Endothelial cell of umbilical vein (primary cell): Measurements from ENCODE around the gene PYGO2. TPM values are rescaled to one million over a fixed set of nuclear protein-coding genes. Genes with fewer than 3 reads are reported as not detected.

Experiments used
- BruUV-seq: library from RNA; stranded (reverse); fragments of 400-500 nt; replicated peaks from 2 replicates; lab custom pipeline; 2021; lab: Mats Ljungman, UMichigan
- CTCF ChIA-PET: fragments of 300-600, 350-600 bp; sonication (Branson Sonifier 250); formaldehyde crosslinking; loops from one replicate; lab custom pipeline; 2021; ENCODE audit warnings: antibody characterized with exemption, inconsistent platforms; lab: Charles Lee
- POLR2A ChIA-PET: fragments of 300-600, 350-600 bp; sonication (Branson Sonifier 250); formaldehyde crosslinking; loops from one replicate; lab custom pipeline; 2021; ENCODE audit warnings: antibody characterized with exemption, inconsistent platforms; lab: Charles Lee
- DNase-seq: peaks from one replicate; pipeline ENCODE4 v3.0.0-alpha.2; 2011; ENCODE audit warnings: low read depth, low spot score
- FAIRE-seq: peaks from 2 replicates; lab custom pipeline; 2011; peaks lifted over from hg19 to GRCh38; lab: Jason Lieb, UNC
- H2AFZ ChIP-seq: 2 replicates; pipeline ENCODE4 v1.6.0; 2012; ENCODE audit warnings: low read depth, low read length, control low read depth, inconsistent platforms
- H3K27ac ChIP-seq: 2 replicates; pipeline ENCODE4 v1.5.1; 2011; ENCODE audit warnings: low read depth, mild to moderate bottlenecking, control low read depth, low read length, moderate library complexity; ENCODE audit not compliant: insufficient read depth
- H3K27me3 ChIP-seq, 2 experiments: 2 replicates each; pipeline versions ENCODE4 v1.6.0 to v1.6.1; 2011; ENCODE audit warnings: low read length in 2 of 2, mixed read lengths in 1 of 2; ENCODE audit not compliant: control insufficient read depth in 2 of 2, insufficient read depth in 2 of 2
- H3K36me3 ChIP-seq, 2 experiments: 2 replicates in 1 of 2; 3 replicates in 1 of 2; pipeline ENCODE4 v1.5.1; 2011; ENCODE audit warnings: low read length in 2 of 2, mild to moderate bottlenecking in 1 of 2, moderate library complexity in 1 of 2; ENCODE audit not compliant: control insufficient read depth in 2 of 2, insufficient read depth in 2 of 2; ENCODE audit errors: extremely low read depth in 1 of 2
- H3K4me1 ChIP-seq: 3 replicates; pipeline ENCODE4 v1.5.1; 2011; ENCODE audit warnings: mild to moderate bottlenecking, low read length; ENCODE audit not compliant: control insufficient read depth, insufficient read depth; ENCODE audit errors: extremely low read depth
- H3K4me2 ChIP-seq: 2 replicates; pipeline ENCODE4 v1.6.1; 2011; ENCODE audit warnings: low read length, control low read depth, mixed read lengths; ENCODE audit not compliant: insufficient read depth
- H3K4me3 ChIP-seq, 3 experiments: fragments of 200-600 bp in 1 of 3; sonication (generic), shearing (Covaris generic) in 1 of 3; replicated peaks in 1 of 3; 2 replicates each; pipeline ENCODE4 v1.5.1; 2011 to 2016; ENCODE audit warnings: control low read depth in 3 of 3, low read length in 3 of 3, mild to moderate bottlenecking in 2 of 3, inconsistent platforms in 1 of 3, low read depth in 1 of 3, moderate library complexity in 1 of 3; ENCODE audit not compliant: insufficient read depth in 1 of 3
- H3K79me2 ChIP-seq: 2 replicates; pipeline ENCODE4 v1.6.0; 2012; ENCODE audit warnings: low read length, inconsistent platforms; ENCODE audit not compliant: control insufficient read depth, insufficient read depth
- H3K9ac ChIP-seq: replicated peaks from 2 replicates; pipeline ENCODE3; 2011; ENCODE audit warnings: low read length, control low read depth; ENCODE audit not compliant: insufficient read depth; ENCODE audit errors: extremely low read depth
- H3K9me1 ChIP-seq: replicated peaks from 3 replicates; pipeline ENCODE4 v1.6.0; 2011; ENCODE audit warnings: mild to moderate bottlenecking, low read length; ENCODE audit not compliant: control insufficient read depth, insufficient read depth; ENCODE audit errors: extremely low read depth
- H3K9me3 ChIP-seq: replicated peaks from 2 replicates; pipeline ENCODE4 v1.5.1; 2012; ENCODE audit warnings: low read length, inconsistent platforms; ENCODE audit not compliant: control insufficient read depth, insufficient read depth
- H4K20me1 ChIP-seq: replicated peaks from 2 replicates; pipeline ENCODE3; 2011; ENCODE audit warnings: mild to moderate bottlenecking, low read length; ENCODE audit not compliant: control insufficient read depth, insufficient read depth; ENCODE audit errors: extremely low read depth
- CTCF ChIP-seq, 2 donors: IDR thresholded peaks; 1 replicate in 1 of 2; 2 replicates in 1 of 2; pipeline ENCODE4 v1.5.1; 2011; ENCODE audit warnings: low read length in 2 of 2, mild to moderate bottlenecking in 2 of 2, moderate library complexity in 2 of 2, control low read depth in 1 of 2, inconsistent platforms in 1 of 2, low read depth in 1 of 2; ENCODE audit not compliant: insufficient read depth in 1 of 2; ENCODE audit errors: extremely low read depth in 1 of 2
- EZH2 ChIP-seq: IDR thresholded peaks from 2 replicates; pipeline ENCODE4 v1.6.1; 2012; ENCODE audit warnings: borderline replicate concordance, low read depth, mild to moderate bottlenecking, moderate library complexity, low read length, inconsistent platforms; ENCODE audit not compliant: severe bottlenecking
- GATA2 ChIP-seq: IDR thresholded peaks from 2 replicates; pipeline ENCODE4 v1.7.0; 2011; ENCODE audit warnings: low read depth, mild to moderate bottlenecking, moderate library complexity, mixed read lengths, low read length; ENCODE audit not compliant: insufficient read length, insufficient read depth
- JUN ChIP-seq: IDR thresholded peaks from 2 replicates; pipeline ENCODE4 v1.6.1; 2011; ENCODE audit warnings: borderline replicate concordance, low read depth; ENCODE audit not compliant: insufficient read length, insufficient read depth
- MYC ChIP-seq: IDR thresholded peaks from one replicate; pipeline ENCODE4 v1.6.1; 2011; ENCODE audit warnings: mild to moderate bottlenecking, low read depth, low read length
- POLR2A ChIP-seq: IDR thresholded peaks from 2 replicates; pipeline ENCODE4 v1.6.1; 2012; ENCODE audit warnings: low read depth, mild to moderate bottlenecking, control low read depth, low read length
- POLR2AphosphoS5 ChIP-seq: IDR thresholded peaks from 2 replicates; pipeline ENCODE4 v1.6.1; 2012; ENCODE audit warnings: low read depth, mild to moderate bottlenecking, control low read depth, low read length, moderate library complexity; ENCODE audit not compliant: insufficient read depth
- dilution Hi-C: fragments of 300-500 bp; cut with MboI; formaldehyde crosslinking; loops from one replicate; pipeline ENCODE4 v1.15.0; 2019; ENCODE audit warnings: low sequenced_read_pairs; ENCODE audit not compliant: extremely low pct_ligation_motif_present
- intact Hi-C: fragments of 100-400 bp; cut with micrococcal nuclease; formaldehyde crosslinking; loops from one replicate; pipeline ENCODE4 v1.10.0; 2022
- polyA plus RNA-seq, 4 experiments: library from polyadenylated mRNA; depleted of rRNA in 3 of 4; stranded (reverse) in 3 of 4; unstranded in 1 of 4; fragments of >200 nt; gene quantifications; 2 replicates each; pipeline versions ENCODE4 v1.2.1 to v1.2.3, GENCODE V29; 2011 to 2012; ENCODE audit warnings: missing spikeins in 1 of 4
- total RNA-seq: library from RNA; stranded (reverse); gene quantifications from 2 replicates; pipeline ENCODE4 v1.2.3, GENCODE V29; 2021

Gene PYGO2
- total and polyA plus RNA-seq, 2 donors (not counting 3 experiments of a cell fraction or from before 2014, with no cell fraction given) = 19.3 to 21.5 TPM

- H3K4me3 ChIP-seq = peak overlapping the region in 1 of 3 experiments; percentile 33
- peaks cover 2 to 7% of the 10 kb centered on the region in 2 experiments for H3K36me3 ChIP-seq
- TF ChIP-seq POLR2AphosphoS5 (no peak), POLR2A (peak; percentile 65), GATA2 (no peak), MYC (no peak), EZH2 (no peak), JUN (no peak), CTCF (IDR thresholded peaks at IDR 0.05; ENCODE audit: extremely low read depth in 1 of 2, insufficient read depth in 1 of 2, low read depth in 1 of 2, low read length in 2 of 2) (no peak)
- no peaks in the 10 kb centered on the region for H3K27me3 ChIP-seq
- peaks cover 60% of the 10 kb centered on the region for H3K4me1 ChIP-seq
- peak overlapping the region; percentile 92 for H3K9ac ChIP-seq
- H3K9me1 ChIP-seq = no peaks in the 10 kb centered on the region
- H3K27ac ChIP-seq = peak overlapping the region; percentile 99
- no peak for FAIRE-seq
- ChIA-PET POLR2A (interaction anchor here (1.0 to 2.7 kb wide), 5 partner anchors 11 to 46 kb away, joined by 3 to 24 read pairs (median 4); partner anchors contain the start of genes PBXIP1 and PYGO2), CTCF (interaction anchor here (0.8 to 8.5 kb wide), 15 partner anchors 10 to 120 kb away, joined by 3 to 81 read pairs (median 5); partner anchors contain the start of genes ADAM15, LENEP, PBXIP1 and PMVK)
- no peak overlapping the region for H2AFZ ChIP-seq
- H3K4me2 ChIP-seq = peak overlapping the region; percentile 80
- dilution Hi-C loops = no loop called here
- DNase-seq = no peak
- no TSS peak for BruUV-seq
- H3K9me3 ChIP-seq = no peaks in the 10 kb centered on the region
- no peaks in the 10 kb centered on the region for H4K20me1 ChIP-seq
- H3K79me2 ChIP-seq = peaks cover 57% of the 10 kb centered on the region
- intact Hi-C loops = loop anchor here (5.0 to 10.0 kb wide), 2 partner anchors 156 to 487 kb away; partner anchors contain the start of gene EFNA1
Measured at GRCh38 chr1:154971341-154971998, 9.9 kb upstream of the PYGO2 start.
